Nephron progenitor cell (in vitro differentiated cells): ENCODE results near the gene MCCC1.
"Not testable (repeated sequence)": the region's sequence is repeated elsewhere in the genome, so short reads cannot be mapped to it uniquely, and the experiment has no call there.

Experiments used
- DNase-seq: peaks from one replicate; pipeline ENCODE4 v3.0.0; 2021
- H3K27ac Mint-ChIP-seq: 2 replicates; pipeline ENCODE4 v1.8.0; 2021; ENCODE audit warnings: mild to moderate bottlenecking, moderate library complexity, mixed read lengths
- H3K27me3 Mint-ChIP-seq: 2 replicates; pipeline ENCODE4 v1.8.0; 2021; ENCODE audit warnings: mild to moderate bottlenecking, low read depth, mixed read lengths; ENCODE audit not compliant: poor library complexity
- H3K36me3 Mint-ChIP-seq: 2 replicates; pipeline ENCODE4 v1.8.0; 2021; ENCODE audit warnings: low read depth, mixed read lengths
- H3K4me1 Mint-ChIP-seq: 2 replicates; pipeline ENCODE4 v1.8.0; 2021; ENCODE audit warnings: mixed read lengths
- H3K4me3 Mint-ChIP-seq: 2 replicates; pipeline ENCODE4 v1.8.0; 2021; ENCODE audit warnings: mild to moderate bottlenecking, moderate library complexity, mixed read lengths
- H3K9me3 Mint-ChIP-seq: 2 replicates; pipeline ENCODE4 v1.8.0; 2021; ENCODE audit warnings: mild to moderate bottlenecking, moderate library complexity, mixed read lengths
- TF ChIP-seq, protein P1 (sequence below): fragments of 200-600 bp; sonication (generic); IDR thresholded peaks from 2 replicates; pipeline ENCODE4 v1.5.0; 2021; ENCODE audit warnings: antibody characterized with exemption

Gene MCCC1

DNA sequence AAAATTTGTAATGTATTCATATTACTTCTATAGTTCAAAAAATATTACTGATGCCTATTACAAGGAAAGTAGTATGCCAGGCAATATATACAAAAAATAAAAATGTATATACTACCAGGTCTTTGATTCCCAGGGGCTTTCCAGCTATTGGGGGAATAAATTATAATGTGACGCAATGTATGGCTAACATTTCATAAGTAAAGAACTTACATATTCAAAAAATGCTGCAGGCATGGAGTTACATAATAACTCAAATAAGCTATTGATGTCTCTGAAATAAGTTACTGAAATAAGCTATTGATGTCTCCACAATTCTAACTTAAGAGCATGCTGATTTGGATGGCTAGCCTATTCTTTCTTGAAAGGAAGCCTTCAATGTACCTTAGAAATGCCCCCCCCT lies 30.2 kb downstream of the MCCC1 start:
- H3K4me3 Mint-ChIP-seq: no peak overlapping the region
- H3K36me3 Mint-ChIP-seq: peaks cover 75% of the 10 kb centered on the region
- H3K4me1 Mint-ChIP-seq: no peaks in the 10 kb centered on the region
- no peaks in the 10 kb centered on the region for H3K27me3 Mint-ChIP-seq
- no peak overlapping the region for H3K27ac Mint-ChIP-seq
- TF ChIP-seq, protein P1, sequence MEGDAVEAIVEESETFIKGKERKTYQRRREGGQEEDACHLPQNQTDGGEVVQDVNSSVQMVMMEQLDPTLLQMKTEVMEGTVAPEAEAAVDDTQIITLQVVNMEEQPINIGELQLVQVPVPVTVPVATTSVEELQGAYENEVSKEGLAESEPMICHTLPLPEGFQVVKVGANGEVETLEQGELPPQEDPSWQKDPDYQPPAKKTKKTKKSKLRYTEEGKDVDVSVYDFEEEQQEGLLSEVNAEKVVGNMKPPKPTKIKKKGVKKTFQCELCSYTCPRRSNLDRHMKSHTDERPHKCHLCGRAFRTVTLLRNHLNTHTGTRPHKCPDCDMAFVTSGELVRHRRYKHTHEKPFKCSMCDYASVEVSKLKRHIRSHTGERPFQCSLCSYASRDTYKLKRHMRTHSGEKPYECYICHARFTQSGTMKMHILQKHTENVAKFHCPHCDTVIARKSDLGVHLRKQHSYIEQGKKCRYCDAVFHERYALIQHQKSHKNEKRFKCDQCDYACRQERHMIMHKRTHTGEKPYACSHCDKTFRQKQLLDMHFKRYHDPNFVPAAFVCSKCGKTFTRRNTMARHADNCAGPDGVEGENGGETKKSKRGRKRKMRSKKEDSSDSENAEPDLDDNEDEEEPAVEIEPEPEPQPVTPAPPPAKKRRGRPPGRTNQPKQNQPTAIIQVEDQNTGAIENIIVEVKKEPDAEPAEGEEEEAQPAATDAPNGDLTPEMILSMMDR: no peak
- DNase-seq: no peak
- peaks cover 26% of the 10 kb centered on the region for H3K9me3 Mint-ChIP-seq

DNA sequence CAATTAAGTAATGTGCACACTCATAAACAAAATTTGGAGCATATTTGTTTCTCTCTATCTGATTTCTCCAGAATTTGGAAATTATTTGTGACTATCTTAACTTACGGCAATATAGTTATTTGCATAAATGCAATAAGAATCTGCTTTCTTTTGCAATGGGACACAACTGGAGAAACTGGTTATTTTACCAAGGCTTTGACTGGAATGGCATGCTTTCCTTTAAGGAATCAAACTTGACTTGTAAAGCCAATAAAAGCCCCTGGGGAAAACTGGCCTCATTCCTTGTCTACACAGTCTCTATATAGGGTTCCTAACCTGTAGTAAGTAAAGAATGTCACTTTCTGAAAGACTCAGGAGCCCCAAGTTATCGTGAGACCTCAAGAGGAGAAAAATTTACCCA lies 32.4 kb downstream of the MCCC1 start:
- DNase-seq, H3K4me3 Mint-ChIP-seq, H3K4me1 Mint-ChIP-seq, H3K27ac Mint-ChIP-seq, H3K27me3 Mint-ChIP-seq: not testable (repeated sequence)
- Mint-ChIP-seq H3K36me3 (peaks cover 82% of the 10 kb centered on the region), H3K9me3 (peaks cover 31% of the 10 kb centered on the region)

DNA sequence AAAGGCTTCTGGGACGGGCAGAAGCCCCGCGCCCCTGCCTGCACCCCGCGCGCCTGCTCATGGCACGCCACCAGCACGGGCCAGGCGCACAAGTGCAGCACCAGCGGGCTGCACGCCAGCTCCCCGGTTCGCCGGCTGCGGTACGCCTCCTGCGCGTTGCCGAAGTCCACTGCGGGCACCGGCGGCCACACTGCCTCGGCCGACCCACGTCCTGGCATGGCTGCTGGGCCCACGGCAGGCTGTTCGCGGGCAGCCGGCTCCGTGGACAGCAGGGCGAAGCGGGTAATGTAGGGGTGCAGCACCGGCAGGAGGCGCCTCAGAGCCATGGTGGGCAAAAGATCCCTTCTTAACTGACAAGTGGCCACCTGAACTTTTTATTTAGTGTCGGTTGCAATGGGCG lies 34.8 kb downstream of the MCCC1 start:
- H3K27me3 Mint-ChIP-seq: no peaks in the 10 kb centered on the region
- H3K27ac Mint-ChIP-seq: no peak overlapping the region
- peaks cover 86% of the 10 kb centered on the region for H3K36me3 Mint-ChIP-seq
- peaks cover 31% of the 10 kb centered on the region for H3K9me3 Mint-ChIP-seq
- TF ChIP-seq, protein P1: no peak
- H3K4me1 Mint-ChIP-seq: peaks cover 15% of the 10 kb centered on the region
- DNase-seq: no peak
- no peak overlapping the region for H3K4me3 Mint-ChIP-seq

DNA sequence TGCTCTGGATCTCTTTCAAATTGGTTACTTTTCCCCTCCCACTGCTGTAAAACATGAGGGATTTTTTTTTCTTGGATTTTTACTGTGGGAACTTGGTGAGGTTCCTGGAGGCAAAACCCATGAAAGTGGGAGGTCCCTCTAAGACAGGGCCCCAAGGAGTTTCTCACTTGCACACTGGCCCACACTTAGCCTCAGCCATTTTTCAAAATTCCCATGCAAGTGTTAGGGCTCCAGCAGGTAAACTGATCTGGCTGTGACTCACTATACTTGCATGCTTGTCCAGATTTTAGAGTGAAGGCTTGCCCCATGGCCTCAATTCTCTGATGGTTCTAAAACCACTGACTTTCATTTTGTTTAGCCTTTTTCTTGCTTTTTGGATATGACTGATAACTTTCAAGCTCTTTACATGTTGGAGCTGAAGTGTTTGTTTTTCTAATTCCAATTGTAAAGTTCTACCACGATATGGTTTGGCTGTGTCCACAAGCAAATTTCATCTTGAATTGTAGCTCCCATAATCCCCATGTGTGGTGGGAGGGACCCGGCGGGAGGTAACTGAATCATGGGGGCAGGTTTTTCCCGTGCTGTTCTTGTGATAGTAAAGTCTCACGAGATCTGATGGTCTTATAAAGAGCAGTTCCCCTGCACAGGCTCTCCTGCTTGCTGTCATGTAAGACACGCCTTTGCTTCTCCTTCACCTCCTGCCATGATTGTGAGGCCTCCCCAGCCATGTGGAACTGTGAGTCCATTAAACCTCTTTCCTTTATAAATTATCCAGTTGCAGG lies 37.7 kb downstream of the MCCC1 start:
- Mint-ChIP-seq H3K4me1 (peaks cover 15% of the 10 kb centered on the region), H3K9me3 (peaks cover 18% of the 10 kb centered on the region), H3K27me3 (no peaks in the 10 kb centered on the region), H3K27ac (peak overlapping the region; percentile 72), H3K4me3 (no peak overlapping the region), H3K36me3 (peaks cover 75% of the 10 kb centered on the region)
- TF ChIP-seq, protein P1: no peak
- DNase-seq: no peak

DNA sequence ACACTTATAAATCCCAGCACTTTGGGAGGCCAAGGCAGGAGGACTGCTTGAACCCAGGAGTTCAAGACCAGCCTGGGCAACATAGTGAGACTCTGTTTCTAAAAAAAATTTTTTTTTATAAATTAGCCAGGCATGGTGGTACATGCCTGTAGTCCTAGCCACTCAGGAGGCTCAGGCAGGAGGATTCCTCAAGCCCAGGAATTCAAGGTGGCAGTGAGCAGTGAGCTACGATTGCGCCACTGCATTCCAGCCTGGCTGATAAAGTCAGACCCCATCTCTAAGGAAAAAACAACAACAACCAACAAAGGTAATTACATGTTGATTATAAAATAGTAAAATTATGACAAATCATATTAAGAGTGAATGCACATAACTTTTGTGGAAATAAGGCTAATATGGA lies 40.9 kb downstream of the MCCC1 start:
- Mint-ChIP-seq H3K27me3 (no peaks in the 10 kb centered on the region), H3K4me1 (peaks cover 15% of the 10 kb centered on the region), H3K9me3 (peaks cover 2% of the 10 kb centered on the region), H3K4me3 (no peak overlapping the region), H3K36me3 (peaks cover 57% of the 10 kb centered on the region), H3K27ac (no peak overlapping the region)
- TF ChIP-seq, protein P1: no peak
- no peak for DNase-seq

DNA sequence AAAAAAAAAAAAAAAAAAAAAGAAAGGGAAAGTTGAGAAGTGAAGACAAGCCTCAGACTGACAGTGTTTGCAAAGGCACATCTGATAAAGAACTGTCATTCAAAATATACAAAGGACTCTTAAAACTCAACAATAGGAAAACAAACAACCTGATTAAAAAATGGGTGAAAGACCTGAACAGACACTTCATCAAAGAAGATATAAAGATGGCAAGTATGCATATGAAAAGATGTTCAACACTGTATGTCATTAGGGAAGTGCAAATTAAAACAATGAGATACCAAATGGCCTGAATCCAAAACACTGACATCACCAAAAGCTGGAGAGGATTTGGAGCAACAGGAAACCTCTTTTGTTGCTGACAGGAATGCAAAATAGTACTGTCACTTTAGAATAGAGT lies 48.6 kb downstream of the MCCC1 start:
- TF ChIP-seq, protein P1: no peak

More for the DNA sequence above, 48.6 kb downstream of the MCCC1 start:
- no peaks in the 10 kb centered on the region for H3K27me3 Mint-ChIP-seq
- peaks cover 23% of the 10 kb centered on the region for H3K9me3 Mint-ChIP-seq
- peaks cover 73% of the 10 kb centered on the region for H3K36me3 Mint-ChIP-seq
- peaks cover 6% of the 10 kb centered on the region for H3K4me1 Mint-ChIP-seq
- DNase-seq: no peak
- H3K4me3 Mint-ChIP-seq: no peak overlapping the region
- no peak overlapping the region for H3K27ac Mint-ChIP-seq
